ENCODE results near the gene MELK. TPM values are rescaled to one million over a fixed set of nuclear protein-coding genes. Genes with fewer than 3 reads are reported as not detected.
"Not testable (repeated sequence)": the region's sequence is repeated elsewhere in the genome, so short reads cannot be mapped to it uniquely, and the experiment has no call there.

MELK gene
- polyA plus RNA-seq, 1 donor from 2014 or later = 1.8 TPM

GRCh38 chr9:36566813-36567221 is 5.9 kb upstream of the MELK start:
- H3K9ac ChIP-seq (ENCODE audit: low read length) = no peak overlapping the region
- no peak overlapping the region for H3K4me3 ChIP-seq (ENCODE audit: low read length)
- H3K27ac ChIP-seq (ENCODE audit: low read length) = no peak overlapping the region

GRCh38 chr9:36568681-36569080 is 4.0 kb upstream of the MELK start:
- not testable (repeated sequence) for H3K27ac ChIP-seq (ENCODE audit: low read length); H3K9me3 ChIP-seq (ENCODE audit: low read length); H3K79me2 ChIP-seq (replicated peaks; ENCODE audit: insufficient read depth, low read length); H3F3A ChIP-seq (ENCODE audit: insufficient read depth, low read length, poor library complexity, severe bottlenecking); H3K27me3 ChIP-seq (ENCODE audit: insufficient read depth, low read depth, low read length); H3K36me3 ChIP-seq (ENCODE audit: insufficient read depth, low read length); H3K9ac ChIP-seq (ENCODE audit: low read length); H3K4me2 ChIP-seq (ENCODE audit: low read length); H4K20me1 ChIP-seq (ENCODE audit: insufficient read depth); H3K9me2 ChIP-seq (ENCODE audit: insufficient read depth, low read length); H2AFZ ChIP-seq (ENCODE audit: low read depth, low read length); H3K4me3 ChIP-seq (ENCODE audit: low read length)

More at GRCh38 chr9:36566813-36567221, 5.9 kb upstream of the MELK start:
- Histone ChIP-seq H3K27me3 (ENCODE audit: insufficient read depth, low read depth, low read length) (no peaks in the 10 kb centered on the region), H3F3A (ENCODE audit: insufficient read depth, low read length, poor library complexity, severe bottlenecking) (no peaks in the 10 kb centered on the region), H4K20me1 (ENCODE audit: insufficient read depth) (no peaks in the 10 kb centered on the region), H3K4me2 (ENCODE audit: low read length) (no peak overlapping the region), H2AFZ (ENCODE audit: low read depth, low read length) (no peak overlapping the region), H3K9me2 (ENCODE audit: insufficient read depth, low read length) (no peaks in the 10 kb centered on the region), H3K79me2 (replicated peaks; ENCODE audit: insufficient read depth, low read length) (no peaks in the 10 kb centered on the region), H3K36me3 (ENCODE audit: insufficient read depth, low read length) (no peaks in the 10 kb centered on the region), H3K9me3 (ENCODE audit: low read length) (no peaks in the 10 kb centered on the region)
- TF ChIP-seq EZH2 (IDR thresholded peaks at IDR 0.05; ENCODE audit: borderline replicate concordance, insufficient read depth, low read length, poor library complexity, severe bottlenecking) (no peak), POLR2AphosphoS5 (IDR thresholded peaks at IDR 0.05) (no peak), CTCF (IDR thresholded peaks at IDR 0.05; ENCODE audit: poor library complexity, severe bottlenecking) (no peak), SMC3 (conservative IDR thresholded peaks at IDR 0.05; ENCODE audit: poor library complexity) (no peak), RAD21 (conservative IDR thresholded peaks at IDR 0.05) (no peak), TAF1 (IDR thresholded peaks at IDR 0.05; ENCODE audit: low read depth) (no peak), EP300 (conservative IDR thresholded peaks at IDR 0.05; ENCODE audit: poor library complexity, severe bottlenecking) (no peak), REST (IDR thresholded peaks at IDR 0.05; ENCODE audit: borderline replicate concordance) (no peak), MXI1 (conservative IDR thresholded peaks at IDR 0.05; ENCODE audit: poor library complexity, severe bottlenecking) (no peak)

- no peaks in the 10 kb centered on the region for H3K9me2 ChIP-seq (ENCODE audit: insufficient read depth, low read length)
These were observed 1.4 kb upstream of the MELK start for GRCh38 chr9:36571333-36571732.

More at GRCh38 chr9:36571333-36571732, 1.4 kb upstream of the MELK start:
- no peak overlapping the region for H2AFZ ChIP-seq (ENCODE audit: low read depth, low read length)
- H3K9ac ChIP-seq (ENCODE audit: low read length) = no peak overlapping the region
- H3K27ac ChIP-seq (ENCODE audit: low read length) = no peak overlapping the region
- no peaks in the 10 kb centered on the region for H4K20me1 ChIP-seq (ENCODE audit: insufficient read depth)
- no peak overlapping the region for H3K4me2 ChIP-seq (ENCODE audit: low read length)
- H3K4me3 ChIP-seq (ENCODE audit: low read length) = no peak overlapping the region
- no peaks in the 10 kb centered on the region for H3K9me3 ChIP-seq (ENCODE audit: low read length)
- H3K79me2 ChIP-seq (replicated peaks; ENCODE audit: insufficient read depth, low read length) = peaks cover 9% of the 10 kb centered on the region
- no peaks in the 10 kb centered on the region for H3K36me3 ChIP-seq (ENCODE audit: insufficient read depth, low read length)
- no peaks in the 10 kb centered on the region for H3K27me3 ChIP-seq (ENCODE audit: insufficient read depth, low read depth, low read length)
- H3F3A ChIP-seq (ENCODE audit: insufficient read depth, low read length, poor library complexity, severe bottlenecking) = no peaks in the 10 kb centered on the region
- no peak for TF ChIP-seq TAF1 (IDR thresholded peaks at IDR 0.05; ENCODE audit: low read depth)
- TF ChIP-seq EZH2 (IDR thresholded peaks at IDR 0.05; ENCODE audit: borderline replicate concordance, insufficient read depth, low read length, poor library complexity, severe bottlenecking) = no peak
- no peak for TF ChIP-seq CTCF (IDR thresholded peaks at IDR 0.05; ENCODE audit: poor library complexity, severe bottlenecking)
- no peak for TF ChIP-seq MXI1 (conservative IDR thresholded peaks at IDR 0.05; ENCODE audit: poor library complexity, severe bottlenecking)
- TF ChIP-seq POLR2AphosphoS5 (IDR thresholded peaks at IDR 0.05) = no peak
- TF ChIP-seq REST (IDR thresholded peaks at IDR 0.05; ENCODE audit: borderline replicate concordance) = no peak
- TF ChIP-seq RAD21 (conservative IDR thresholded peaks at IDR 0.05) = no peak
- TF ChIP-seq SMC3 (conservative IDR thresholded peaks at IDR 0.05; ENCODE audit: poor library complexity) = no peak
- TF ChIP-seq EP300 (conservative IDR thresholded peaks at IDR 0.05; ENCODE audit: poor library complexity, severe bottlenecking) = no peak

Data from neural cell (in vitro differentiated cells).